ENCODE data around the gene SLC4A3.

SLC4A3 gene

GRCh38 chr2:219627103-219628100 is at the start of gene SLC4A3:
Gene SLC4A3 (plus strand): TSS chr2:219627630. CDS start chr2:219627993, 363 bp downstream.
- DNase-seq, result no peak

GRCh38 chr2:219578811-219579613 is 48.4 kb upstream of the SLC4A3 start:
- no peak for DNase-seq

GRCh38 chr2:219581346-219581745 is 46.1 kb upstream of the SLC4A3 start:
- DNase-seq, result no peak

GRCh38 chr2:219591091-219591490 is 36.3 kb upstream of the SLC4A3 start:
- no peak for DNase-seq

GRCh38 chr2:219592736-219593135 is 34.7 kb upstream of the SLC4A3 start:
- DNase-seq, result no peak

- DNase-seq, result no peak
Measured at GRCh38 chr2:219593154-219593553, 34.3 kb upstream of the SLC4A3 start.

GRCh38 chr2:219595256-219595655 is 32.2 kb upstream of the SLC4A3 start:
- DNase-seq, result no peak

GRCh38 chr2:219596954-219597551 is 30.4 kb upstream of the SLC4A3 start:
- DNase-seq, result no peak

- peak; percentile 81 for DNase-seq
Measured at GRCh38 chr2:219597552-219598307, 29.7 kb upstream of the SLC4A3 start, which contains the start of gene STK11IP. Gene STK11IP (plus strand): TSS chr2:219597857. CDS start chr2:219598120, 263 bp downstream.

- no peak for DNase-seq
Measured at GRCh38 chr2:219598308-219599078, 28.9 kb upstream of the SLC4A3 start.

- DNase-seq, result no peak
Measured at GRCh38 chr2:219603771-219604170, 23.7 kb upstream of the SLC4A3 start.

- DNase-seq, result no peak
Measured at GRCh38 chr2:219605607-219605954, 21.8 kb upstream of the SLC4A3 start.

- no peak for DNase-seq
Measured at GRCh38 chr2:219607931-219608330, 19.5 kb upstream of the SLC4A3 start.

GRCh38 chr2:219608399-219608964 is 18.9 kb upstream of the SLC4A3 start:
- DNase-seq, result no peak

- DNase-seq, result no peak
Measured at GRCh38 chr2:219609149-219609750, 18.2 kb upstream of the SLC4A3 start.

GRCh38 chr2:219611306-219611705 is 16.1 kb upstream of the SLC4A3 start:
- DNase-seq, result no peak

- DNase-seq, result no peak
Measured at GRCh38 chr2:219611866-219612576, 15.4 kb upstream of the SLC4A3 start.

GRCh38 chr2:219612577-219613286 is 14.7 kb upstream of the SLC4A3 start:
- no peak for DNase-seq

GRCh38 chr2:219613461-219614070 is 13.9 kb upstream of the SLC4A3 start:
- DNase-seq, result no peak

Measured in NCI-H1417 treated with DMSO at 0.1 percent for 48 hours (cell line).